ENCODE measurements around the gene ARFGAP3.

The ARFGAP3 gene

GRCh38 chr22:42866100-42866499, 9.0 kb upstream of the ARFGAP3 start:
- Histone ChIP-seq H3K4me1 (ENCODE audit: control insufficient read depth, insufficient read depth, low read length) (no peaks in the 10 kb centered on the region), H3K27ac (ENCODE audit: extremely low read depth, low read depth, low read length) (no peak overlapping the region), H3K36me3 (ENCODE audit: control insufficient read depth in 2 of 2, insufficient read depth in 1 of 2, low read length in 2 of 2) (peaks cover 0 to 11% of the 10 kb centered on the region in 2 experiments; a peak in 1 of 3 replicates), H3K4me3 (ENCODE audit: low read depth, low read length) (no peak overlapping the region), H3K9me3 (ENCODE audit: control insufficient read depth, insufficient read depth, low read depth, low read length) (no peaks in the 10 kb centered on the region)
- CTCF ChIA-PET: interaction anchor here (0.6 to 5.2 kb wide), 7 partner anchors 9 to 241 kb away, joined by 3 to 61 read pairs (median 12); partner anchors contain the start of gene ARFGAP3
- TF ChIP-seq YY2 (tag by site-specific recombination; IDR thresholded peaks at IDR 0.05) (no peak), ZNF501 (tag by site-specific recombination; IDR thresholded peaks at IDR 0.05) (no peak), ZNF132 (tag by site-specific recombination; IDR thresholded peaks at IDR 0.05; ENCODE audit: borderline replicate concordance) (no peak), ZNF571 (tag by site-specific recombination; IDR thresholded peaks at IDR 0.05) (no peak), ZNF76 (tag by site-specific recombination; IDR thresholded peaks at IDR 0.05; ENCODE audit: borderline replicate concordance, low read depth) (no peak), REST (tag by site-specific recombination; IDR thresholded peaks at IDR 0.05) (no peak), ZNF677 (tag by site-specific recombination; IDR thresholded peaks at IDR 0.05) (no peak), ZNF621 (tag by site-specific recombination; IDR thresholded peaks at IDR 0.05) (no peak), ZNF18 (tag by site-specific recombination; IDR thresholded peaks at IDR 0.05) (no peak), KLF8 (tag by site-specific recombination; IDR thresholded peaks at IDR 0.05) (no peak), WT1 (tag by site-specific recombination; IDR thresholded peaks at IDR 0.05) (no peak), MEIS1 (CRISPR knock-in tag; IDR thresholded peaks at IDR 0.05; ENCODE audit: borderline replicate concordance) (no peak), ZNF488 (tag by site-specific recombination; IDR thresholded peaks at IDR 0.05) (no peak), ZEB2 (tag by site-specific recombination; IDR thresholded peaks at IDR 0.05) (no peak), ZNF324 (tag by site-specific recombination; IDR thresholded peaks at IDR 0.05) (no peak)
- TF ChIP-seq, protein P1, sequence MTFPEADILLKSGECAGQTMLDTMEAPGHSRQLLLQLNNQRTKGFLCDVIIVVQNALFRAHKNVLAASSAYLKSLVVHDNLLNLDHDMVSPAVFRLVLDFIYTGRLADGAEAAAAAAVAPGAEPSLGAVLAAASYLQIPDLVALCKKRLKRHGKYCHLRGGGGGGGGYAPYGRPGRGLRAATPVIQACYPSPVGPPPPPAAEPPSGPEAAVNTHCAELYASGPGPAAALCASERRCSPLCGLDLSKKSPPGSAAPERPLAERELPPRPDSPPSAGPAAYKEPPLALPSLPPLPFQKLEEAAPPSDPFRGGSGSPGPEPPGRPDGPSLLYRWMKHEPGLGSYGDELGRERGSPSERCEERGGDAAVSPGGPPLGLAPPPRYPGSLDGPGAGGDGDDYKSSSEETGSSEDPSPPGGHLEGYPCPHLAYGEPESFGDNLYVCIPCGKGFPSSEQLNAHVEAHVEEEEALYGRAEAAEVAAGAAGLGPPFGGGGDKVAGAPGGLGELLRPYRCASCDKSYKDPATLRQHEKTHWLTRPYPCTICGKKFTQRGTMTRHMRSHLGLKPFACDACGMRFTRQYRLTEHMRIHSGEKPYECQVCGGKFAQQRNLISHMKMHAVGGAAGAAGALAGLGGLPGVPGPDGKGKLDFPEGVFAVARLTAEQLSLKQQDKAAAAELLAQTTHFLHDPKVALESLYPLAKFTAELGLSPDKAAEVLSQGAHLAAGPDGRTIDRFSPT (tag by site-specific recombination; IDR thresholded peaks at IDR 0.05): no peak
- POLR2A ChIA-PET: no interaction called here

DNA sequence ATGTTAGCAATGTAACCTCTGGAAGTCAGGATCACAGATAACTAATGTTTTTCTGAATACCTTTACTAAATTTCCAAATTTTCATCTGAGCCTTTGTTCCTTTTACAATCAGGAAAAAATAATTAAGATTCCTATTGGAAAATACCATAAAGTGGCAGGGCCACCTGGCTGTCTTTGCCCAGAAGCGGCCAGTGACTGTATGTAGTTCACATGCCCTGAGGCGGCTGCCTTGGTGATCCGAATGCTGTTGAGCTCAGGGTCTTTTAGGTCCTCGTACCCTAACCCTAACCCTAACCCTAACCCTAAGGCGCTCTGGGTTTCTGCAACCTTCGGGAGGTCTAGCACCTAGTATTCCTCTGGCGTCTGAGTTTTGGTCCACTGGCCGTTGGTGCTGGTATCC, 8.5 kb upstream of the ARFGAP3 start:
- Histone ChIP-seq H3K36me3 (ENCODE audit: control insufficient read depth in 2 of 2, insufficient read depth in 1 of 2, low read length in 2 of 2) (peaks cover 0 to 5% of the 10 kb centered on the region in 2 experiments; a peak in 1 of 3 replicates), H3K4me1 (ENCODE audit: control insufficient read depth, insufficient read depth, low read length) (no peaks in the 10 kb centered on the region), H3K4me3 (ENCODE audit: low read depth, low read length) (no peak overlapping the region), H3K9me3 (ENCODE audit: control insufficient read depth, insufficient read depth, low read depth, low read length) (no peaks in the 10 kb centered on the region), H3K27ac (ENCODE audit: extremely low read depth, low read depth, low read length) (no peak overlapping the region)
- ChIA-PET CTCF (interaction anchor here (0.6 to 5.2 kb wide), 3 partner anchors 8 to 201 kb away, joined by 3 to 61 read pairs (median 16); partner anchors contain the start of gene ARFGAP3), POLR2A (no interaction called here)
- no peak for TF ChIP-seq ZNF704 (tag by site-specific recombination; IDR thresholded peaks at IDR 0.05)
- TF ChIP-seq, protein P2, sequence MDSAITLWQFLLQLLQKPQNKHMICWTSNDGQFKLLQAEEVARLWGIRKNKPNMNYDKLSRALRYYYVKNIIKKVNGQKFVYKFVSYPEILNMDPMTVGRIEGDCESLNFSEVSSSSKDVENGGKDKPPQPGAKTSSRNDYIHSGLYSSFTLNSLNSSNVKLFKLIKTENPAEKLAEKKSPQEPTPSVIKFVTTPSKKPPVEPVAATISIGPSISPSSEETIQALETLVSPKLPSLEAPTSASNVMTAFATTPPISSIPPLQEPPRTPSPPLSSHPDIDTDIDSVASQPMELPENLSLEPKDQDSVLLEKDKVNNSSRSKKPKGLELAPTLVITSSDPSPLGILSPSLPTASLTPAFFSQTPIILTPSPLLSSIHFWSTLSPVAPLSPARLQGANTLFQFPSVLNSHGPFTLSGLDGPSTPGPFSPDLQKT (IDR thresholded peaks at IDR 0.05; ENCODE audit: borderline replicate concordance, low read depth, low read length): no peak
- TF ChIP-seq ZNF561 (tag by site-specific recombination; IDR thresholded peaks at IDR 0.05; ENCODE audit: borderline replicate concordance): no peak
- TF ChIP-seq ZNF488 (tag by site-specific recombination; IDR thresholded peaks at IDR 0.05): no peak
- TF ChIP-seq OSR2 (tag by site-specific recombination; IDR thresholded peaks at IDR 0.05): no peak
